H1 (cell line): ENCODE measurements around the gene MCC. TPM values are rescaled to one million over a fixed set of nuclear protein-coding genes. Genes with fewer than 3 reads are reported as not detected.

Source experiments
- CTCF ChIA-PET: fragments of 300-600 bp; sonication (Branson Sonifier 250); formaldehyde crosslinking; loops from one replicate; lab custom pipeline; 2021; ENCODE audit not compliant: partially characterized antibody; lab: Charles Lee
- POLR2A ChIA-PET: fragments of 300-600 bp; sonication (Branson Sonifier 250); formaldehyde crosslinking; loops from one replicate; lab custom pipeline; 2021; ENCODE audit warnings: inconsistent platforms; ENCODE audit not compliant: partially characterized antibody; lab: Charles Lee
- DNase-seq, 2 experiments: peaks; one replicate each; pipeline versions ENCODE4 v3.0.0 to v3.0.0-alpha.2; 2010 to 2022; ENCODE audit warnings: low spot score in 2 of 2, low read depth in 1 of 2, mixed read lengths in 1 of 2
- FAIRE-seq: peaks from 2 replicates; lab custom pipeline; 2011; peaks lifted over from hg19 to GRCh38; lab: Jason Lieb, UNC
- H2AFZ ChIP-seq: 2 replicates; pipeline ENCODE4 v1.8.1; 2012; ENCODE audit warnings: low read length, inconsistent platforms
- H2AK5ac ChIP-seq: 2 replicates; pipeline ENCODE4 v1.6.1; 2013; ENCODE audit warnings: low read depth, low read length
- H2BK120ac ChIP-seq: replicated peaks from 2 replicates; pipeline ENCODE3; 2013; ENCODE audit warnings: low read depth, low read length, inconsistent platforms
- H2BK12ac ChIP-seq: 2 replicates; pipeline ENCODE4 v1.6.1; 2013; ENCODE audit warnings: low read depth, low read length
- H2BK15ac ChIP-seq: 2 replicates; pipeline ENCODE4 v1.6.1; 2013; ENCODE audit warnings: low read length
- H2BK20ac ChIP-seq: 2 replicates; pipeline ENCODE4 v1.6.1; 2013; ENCODE audit warnings: low read length
- H2BK5ac ChIP-seq: 2 replicates; pipeline ENCODE4 v1.6.1; 2013; ENCODE audit warnings: low read depth, low read length
- H3K14ac ChIP-seq: 2 replicates; pipeline ENCODE4 v1.6.1; 2013; ENCODE audit warnings: inconsistent platforms; ENCODE audit not compliant: insufficient read length
- H3K18ac ChIP-seq: 2 replicates; pipeline ENCODE4 v1.6.1; 2013; ENCODE audit warnings: low read length; ENCODE audit errors: extremely low read depth
- H3K23ac ChIP-seq: 2 replicates; pipeline ENCODE4 v1.6.1; 2013; ENCODE audit warnings: inconsistent platforms; ENCODE audit not compliant: insufficient read length
- H3K23me2 ChIP-seq: 2 replicates; pipeline ENCODE4 v1.6.1; 2013; ENCODE audit warnings: low read depth, low read length
- H3K27ac ChIP-seq: 2 replicates; pipeline ENCODE4 v1.6.1; 2011; ENCODE audit warnings: low read depth, low read length, inconsistent platforms
- H3K27me3 ChIP-seq, 4 experiments: replicated peaks in 1 of 4; 1 replicate in 1 of 4; 2 replicates in 3 of 4; pipeline versions ENCODE4 v1.6.1 to v1.8.1; 2011 to 2013; ENCODE audit warnings: low read length in 3 of 4, mild to moderate bottlenecking in 3 of 4, inconsistent platforms in 2 of 4, mixed read lengths in 2 of 4, moderate library complexity in 1 of 4; ENCODE audit not compliant: control insufficient read depth in 3 of 4, insufficient read depth in 3 of 4; ENCODE audit errors: extremely low read depth in 1 of 4
- H3K36me3 ChIP-seq, 4 experiments: 2 replicates each; pipeline versions ENCODE4 v1.6.1 to v1.8.1; 2011 to 2013; ENCODE audit warnings: mild to moderate bottlenecking in 4 of 4, low read length in 3 of 4, moderate library complexity in 2 of 4, control low read depth in 1 of 4, inconsistent platforms in 1 of 4; ENCODE audit not compliant: insufficient read depth in 4 of 4, control insufficient read depth in 2 of 4
- H3K4ac ChIP-seq: replicated peaks from 2 replicates; pipeline ENCODE3; 2013; ENCODE audit warnings: low read length, low read depth, mixed read lengths, inconsistent platforms; ENCODE audit not compliant: insufficient read length
- H3K4me1 ChIP-seq, 4 experiments: replicated peaks in 1 of 4; 1 replicate in 1 of 4; 2 replicates in 3 of 4; pipeline versions ENCODE4 v1.6.1 to v1.8.1; 2011 to 2013; ENCODE audit warnings: low read length in 3 of 4, inconsistent platforms in 2 of 4, mixed read lengths in 1 of 4; ENCODE audit not compliant: insufficient read depth in 4 of 4, control insufficient read depth in 3 of 4
- H3K4me2 ChIP-seq, 2 experiments: 2 replicates each; pipeline versions ENCODE4 v1.6.1 to v1.8.1; 2011 to 2013; ENCODE audit warnings: low read depth in 2 of 2, low read length in 2 of 2, control low read depth in 1 of 2, inconsistent platforms in 1 of 2, mild to moderate bottlenecking in 1 of 2; ENCODE audit not compliant: insufficient read depth in 1 of 2
- H3K4me3 ChIP-seq, 4 experiments: fragments of 200-600, 300-600 bp in 1 of 4; sonication (generic), shearing (Covaris generic), sonication (Bioruptor Twin) in 1 of 4; 2 replicates each; pipeline versions ENCODE4 v1.5.1 to v1.8.1; 2011 to 2016; ENCODE audit warnings: low read length in 4 of 4, low read depth in 3 of 4, control low read depth in 2 of 4, inconsistent platforms in 2 of 4, mild to moderate bottlenecking in 2 of 4, mixed read lengths in 1 of 4, moderate library complexity in 1 of 4; ENCODE audit not compliant: insufficient read depth in 2 of 4; ENCODE audit errors: extremely low read depth in 1 of 4
- H3K56ac ChIP-seq: replicated peaks from 2 replicates; pipeline ENCODE3; 2013; ENCODE audit warnings: low read depth, mild to moderate bottlenecking, mixed read lengths, low read length, inconsistent platforms; ENCODE audit not compliant: insufficient read length
- H3K79me1 ChIP-seq: 2 replicates; pipeline ENCODE4 v1.6.1; 2013; ENCODE audit warnings: low read depth, low read length, control low read depth
- H3K79me2 ChIP-seq, 2 experiments: 2 replicates each; pipeline versions ENCODE4 v1.6.1 to v1.8.1; 2012 to 2013; ENCODE audit warnings: low read length in 2 of 2, mild to moderate bottlenecking in 2 of 2, inconsistent platforms in 1 of 2; ENCODE audit not compliant: insufficient read depth in 2 of 2, control insufficient read depth in 1 of 2
- H3K9ac ChIP-seq, 4 experiments: replicated peaks in 1 of 4; 1 replicate in 1 of 4; 2 replicates in 3 of 4; pipeline versions ENCODE4 v1.6.1 to v1.8.1; 2011 to 2013; ENCODE audit warnings: low read depth in 3 of 4, low read length in 3 of 4, control low read depth in 2 of 4, mild to moderate bottlenecking in 2 of 4, moderate library complexity in 2 of 4, inconsistent platforms in 1 of 4; ENCODE audit errors: extremely low read depth in 1 of 4
- H3K9me3 ChIP-seq, 2 experiments: 2 replicates each; pipeline versions ENCODE4 v1.6.1 to v1.8.1; 2012 to 2013; ENCODE audit warnings: mild to moderate bottlenecking in 2 of 2, moderate library complexity in 2 of 2, control low read depth in 1 of 2, inconsistent platforms in 1 of 2, low read depth in 1 of 2, low read length in 1 of 2, mixed read lengths in 1 of 2; ENCODE audit not compliant: insufficient read depth in 2 of 2
- H4K20me1 ChIP-seq, 2 experiments: replicated peaks in 1 of 2; 2 replicates each; pipeline versions ENCODE3 to v1.8.1; 2011 to 2013; ENCODE audit warnings: inconsistent platforms in 2 of 2, low read length in 2 of 2, mild to moderate bottlenecking in 1 of 2; ENCODE audit not compliant: insufficient read depth in 2 of 2, control insufficient read depth in 1 of 2
- H4K5ac ChIP-seq: 2 replicates; pipeline ENCODE4 v1.6.1; 2013; ENCODE audit warnings: low read length, low read depth, mixed read lengths, inconsistent platforms; ENCODE audit not compliant: insufficient read length
- H4K8ac ChIP-seq: 2 replicates; pipeline ENCODE4 v1.8.0; 2013; ENCODE audit warnings: mild to moderate bottlenecking, moderate library complexity, low read length, inconsistent platforms; ENCODE audit not compliant: insufficient read depth; ENCODE audit errors: extremely low read depth
- H4K91ac ChIP-seq: replicated peaks from 2 replicates; pipeline ENCODE3; 2013; ENCODE audit warnings: low read length, mixed read lengths, inconsistent platforms; ENCODE audit not compliant: insufficient read length
- ASH2L ChIP-seq: fragments of 200-600, 300-600 bp; sonication (generic); IDR thresholded peaks from one replicate; pipeline ENCODE4 v1.7.1; 2017; ENCODE audit warnings: low read length
- CTBP2 ChIP-seq: IDR thresholded peaks from 2 replicates; pipeline ENCODE4 v1.7.0; 2011; ENCODE audit warnings: borderline replicate concordance, mild to moderate bottlenecking, moderate library complexity, mixed read lengths, low read length; ENCODE audit not compliant: insufficient read depth, insufficient read length
- SUZ12 ChIP-seq: fragments of 200-600 bp; sonication (generic); IDR thresholded peaks from 2 replicates; pipeline ENCODE4 v1.6.1; 2012; ENCODE audit warnings: mild to moderate bottlenecking, inconsistent platforms, low read length, moderate library complexity, mixed read lengths
- TAF7 ChIP-seq: optimal IDR thresholded peaks from 2 replicates; pipeline ENCODE3; 2011; ENCODE audit warnings: low read depth, mild to moderate bottlenecking, inconsistent platforms, low read length, moderate library complexity, borderline replicate concordance
- polyA plus RNA-seq, 7 experiments: library from polyadenylated mRNA; depleted of rRNA in 3 of 7; stranded (reverse) in 5 of 7; unstranded in 2 of 7; fragments of >200 nt in 5 of 7; fragments of 200-250 nt in 2 of 7; gene quantifications; 1 replicate in 5 of 7; 2 replicates in 1 of 7; 4 replicates in 1 of 7; pipeline versions ENCODE4 v1.2.1 to v1.2.3, GENCODE V29; 2011 to 2013; ENCODE audit warnings: missing spikeins in 2 of 7, mixed read lengths in 2 of 7
- total RNA-seq: library from RNA; stranded (reverse); fragmentation: NEBNext Ultra II Directional; extraction: Animal tissue kit (Norgen Biotek cat#: 25700); gene quantifications from 2 replicates; pipeline ENCODE4 v1.2.1, GENCODE V29; 2021

MCC gene
- total and polyA plus RNA-seq, 2 of the 8 experiments (the other 6 are each of a cell fraction or from before 2014, with no cell fraction given) = 2.6 to 18.3 TPM

- Histone ChIP-seq H2BK15ac (no peak overlapping the region), H3K4ac (no peak overlapping the region), H3K36me3 (no peaks in the 10 kb centered on the region), H3K79me1 (peaks cover 4% of the 10 kb centered on the region; the same call in 1 of the 2 replicates), H3K79me2 (no peaks in the 10 kb centered on the region), H3K27me3 (no peaks in the 10 kb centered on the region), H3K14ac (no peak overlapping the region), H4K8ac (no peak overlapping the region), H4K5ac (no peak overlapping the region), H3K4me2 (no peak overlapping the region), H4K91ac (no peak overlapping the region), H2BK20ac (no peak overlapping the region), H3K23ac (no peak overlapping the region), H4K20me1 (no peaks in the 10 kb centered on the region), H2AFZ (no peak overlapping the region), H3K9me3 (no peaks in the 10 kb centered on the region), H3K9ac (no peak overlapping the region), H3K27ac (no peak overlapping the region), H2BK120ac (no peak overlapping the region), H3K56ac (no peak overlapping the region), H3K18ac (no peak overlapping the region), H3K4me1 (peaks cover 3 to 6% (median 4%) of the 10 kb centered on the region in 4 experiments; a peak in 5 of 7 replicates), H3K4me3 (no peak overlapping the region), H2BK12ac (no peak overlapping the region), H3K23me2 (no peaks in the 10 kb centered on the region), H2BK5ac (no peak overlapping the region), H2AK5ac (no peak overlapping the region)
- ChIA-PET CTCF (interaction anchor here (1.1 kb wide), 1 partner anchor 183 kb away, joined by 3 read pairs; no protein-coding TSS in a partner anchor), POLR2A (no interaction called here)
- DNase-seq = no peak
- TF ChIP-seq ASH2L (no peak), TAF7 (no peak), SUZ12 (no peak), CTBP2 (no peak)
- no peak for FAIRE-seq
Observed at GRCh38 chr5:113179156-113179555, 309.1 kb downstream of the MCC start.
